Measurements from ENCODE around the gene MRPL43. TPM values are rescaled to one million over a fixed set of nuclear protein-coding genes. Genes with fewer than 3 reads are reported as not detected.
A peak's percentile ranks its signal among the peaks of the same experiment; 100 is the strongest.

Gene MRPL43
- total and polyA plus RNA-seq, 10 of the 15 experiments (the other 5 are each of a cell fraction or from before 2014, with no cell fraction given): 16.6 to 108 (median 65.1) TPM

DNA sequence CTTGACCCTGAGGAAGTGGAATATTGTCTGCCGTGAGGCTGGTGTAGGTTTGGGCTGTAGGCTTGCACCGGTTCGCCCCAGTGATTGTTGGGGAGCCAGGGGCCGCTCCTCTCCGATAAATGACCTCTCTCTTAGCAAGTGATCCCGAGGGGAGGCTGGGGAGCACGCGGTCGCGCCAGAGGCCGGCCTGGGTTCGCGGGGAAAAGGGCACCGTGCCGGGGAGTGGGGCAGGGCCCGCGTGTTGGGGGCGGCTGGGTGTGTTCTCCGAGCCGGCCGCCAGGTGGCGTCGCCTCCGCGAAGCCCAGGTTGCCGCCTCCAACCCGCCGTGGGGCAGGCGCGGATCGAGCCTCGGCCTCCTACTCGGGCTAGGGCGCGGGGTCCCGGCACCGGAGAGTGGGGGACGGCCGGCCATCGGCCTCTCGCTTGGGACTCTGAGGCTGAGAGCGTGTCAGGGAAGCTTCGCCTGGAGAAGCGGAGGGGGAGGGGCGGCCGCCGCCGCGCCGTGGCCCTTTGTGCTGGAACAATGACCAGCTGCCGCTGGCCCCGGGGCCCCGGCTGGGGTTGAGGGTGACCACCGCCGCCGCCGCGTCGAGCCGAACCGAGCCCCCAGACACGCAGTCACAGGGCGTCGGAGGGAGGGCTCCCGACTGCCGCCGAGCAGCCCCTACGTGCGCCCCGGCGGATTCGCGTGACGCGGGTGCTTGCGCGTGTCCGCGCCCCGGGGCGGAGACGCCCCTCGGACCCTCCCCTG is 11.9 kb upstream of the MRPL43 start (continued):
- TF ChIP-seq, protein P1, sequence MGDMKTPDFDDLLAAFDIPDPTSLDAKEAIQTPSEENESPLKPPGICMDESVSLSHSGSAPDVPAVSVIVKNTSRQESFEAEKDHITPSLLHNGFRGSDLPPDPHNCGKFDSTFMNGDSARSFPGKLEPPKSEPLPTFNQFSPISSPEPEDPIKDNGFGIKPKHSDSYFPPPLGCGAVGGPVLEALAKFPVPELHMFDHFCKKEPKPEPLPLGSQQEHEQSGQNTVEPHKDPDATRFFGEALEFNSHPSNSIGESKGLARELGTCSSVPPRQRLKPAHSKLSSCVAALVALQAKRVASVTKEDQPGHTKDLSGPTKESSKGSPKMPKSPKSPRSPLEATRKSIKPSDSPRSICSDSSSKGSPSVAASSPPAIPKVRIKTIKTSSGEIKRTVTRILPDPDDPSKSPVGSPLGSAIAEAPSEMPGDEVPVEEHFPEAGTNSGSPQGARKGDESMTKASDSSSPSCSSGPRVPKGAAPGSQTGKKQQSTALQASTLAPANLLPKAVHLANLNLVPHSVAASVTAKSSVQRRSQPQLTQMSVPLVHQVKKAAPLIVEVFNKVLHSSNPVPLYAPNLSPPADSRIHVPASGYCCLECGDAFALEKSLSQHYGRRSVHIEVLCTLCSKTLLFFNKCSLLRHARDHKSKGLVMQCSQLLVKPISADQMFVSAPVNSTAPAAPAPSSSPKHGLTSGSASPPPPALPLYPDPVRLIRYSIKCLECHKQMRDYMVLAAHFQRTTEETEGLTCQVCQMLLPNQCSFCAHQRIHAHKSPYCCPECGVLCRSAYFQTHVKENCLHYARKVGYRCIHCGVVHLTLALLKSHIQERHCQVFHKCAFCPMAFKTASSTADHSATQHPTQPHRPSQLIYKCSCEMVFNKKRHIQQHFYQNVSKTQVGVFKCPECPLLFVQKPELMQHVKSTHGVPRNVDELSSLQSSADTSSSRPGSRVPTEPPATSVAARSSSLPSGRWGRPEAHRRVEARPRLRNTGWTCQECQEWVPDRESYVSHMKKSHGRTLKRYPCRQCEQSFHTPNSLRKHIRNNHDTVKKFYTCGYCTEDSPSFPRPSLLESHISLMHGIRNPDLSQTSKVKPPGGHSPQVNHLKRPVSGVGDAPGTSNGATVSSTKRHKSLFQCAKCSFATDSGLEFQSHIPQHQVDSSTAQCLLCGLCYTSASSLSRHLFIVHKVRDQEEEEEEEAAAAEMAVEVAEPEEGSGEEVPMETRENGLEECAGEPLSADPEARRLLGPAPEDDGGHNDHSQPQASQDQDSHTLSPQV (IDR thresholded peaks at IDR 0.05): peak; percentile 70; the same call in 1 of the 2 replicates
- TF ChIP-seq, protein P2, sequence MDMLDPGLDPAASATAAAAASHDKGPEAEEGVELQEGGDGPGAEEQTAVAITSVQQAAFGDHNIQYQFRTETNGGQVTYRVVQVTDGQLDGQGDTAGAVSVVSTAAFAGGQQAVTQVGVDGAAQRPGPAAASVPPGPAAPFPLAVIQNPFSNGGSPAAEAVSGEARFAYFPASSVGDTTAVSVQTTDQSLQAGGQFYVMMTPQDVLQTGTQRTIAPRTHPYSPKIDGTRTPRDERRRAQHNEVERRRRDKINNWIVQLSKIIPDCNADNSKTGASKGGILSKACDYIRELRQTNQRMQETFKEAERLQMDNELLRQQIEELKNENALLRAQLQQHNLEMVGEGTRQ (IDR thresholded peaks at IDR 0.05; ENCODE audit: borderline replicate concordance, low read depth, low read length): no peak; the same call in 1 of the 2 replicates
- TF ChIP-seq KAT2A (conservative IDR thresholded peaks at IDR 0.05; ENCODE audit: control insufficient read depth, low read depth, low read length) (no peak), PAX8 (IDR thresholded peaks at IDR 0.05) (no peak), EP300 (IDR thresholded peaks at IDR 0.05; ENCODE audit: borderline replicate concordance in 1 of 2, control insufficient read depth in 1 of 2, low read depth in 2 of 2, low read length in 2 of 2) (no peak), POLR2A (IDR thresholded peaks at IDR 0.05; ENCODE audit: low read depth, low read length) (peak; percentile 77), MYB (IDR thresholded peaks at IDR 0.05; ENCODE audit: borderline replicate concordance, low read depth, low read length) (no peak), SREBF2 (IDR thresholded peaks at IDR 0.05; ENCODE audit: low read length) (no peak), RBBP5 (conservative IDR thresholded peaks at IDR 0.05) (no peak), SMAD1 (IDR thresholded peaks at IDR 0.05; ENCODE audit: low read depth, partially characterized antibody) (no peak), STAT1 (conservative IDR thresholded peaks at IDR 0.05) (no peak), BRCA1 (IDR thresholded peaks at IDR 0.05; ENCODE audit: low read depth, low read length) (no peak), WRNIP1 (IDR thresholded peaks at IDR 0.05; ENCODE audit: borderline replicate concordance, low read depth, low read length) (no peak), KDM1A (IDR thresholded peaks at IDR 0.05; ENCODE audit: borderline replicate concordance) (no peak), ZNF622 (IDR thresholded peaks at IDR 0.05) (no peak), BHLHE40 (IDR thresholded peaks at IDR 0.05; ENCODE audit: borderline replicate concordance in 1 of 2, low read depth in 2 of 2, low read length in 1 of 2) (peak in 1 of 2 experiments; percentile 67; a peak in 1 of 4 replicates)
- TF ChIP-seq, protein P3, sequence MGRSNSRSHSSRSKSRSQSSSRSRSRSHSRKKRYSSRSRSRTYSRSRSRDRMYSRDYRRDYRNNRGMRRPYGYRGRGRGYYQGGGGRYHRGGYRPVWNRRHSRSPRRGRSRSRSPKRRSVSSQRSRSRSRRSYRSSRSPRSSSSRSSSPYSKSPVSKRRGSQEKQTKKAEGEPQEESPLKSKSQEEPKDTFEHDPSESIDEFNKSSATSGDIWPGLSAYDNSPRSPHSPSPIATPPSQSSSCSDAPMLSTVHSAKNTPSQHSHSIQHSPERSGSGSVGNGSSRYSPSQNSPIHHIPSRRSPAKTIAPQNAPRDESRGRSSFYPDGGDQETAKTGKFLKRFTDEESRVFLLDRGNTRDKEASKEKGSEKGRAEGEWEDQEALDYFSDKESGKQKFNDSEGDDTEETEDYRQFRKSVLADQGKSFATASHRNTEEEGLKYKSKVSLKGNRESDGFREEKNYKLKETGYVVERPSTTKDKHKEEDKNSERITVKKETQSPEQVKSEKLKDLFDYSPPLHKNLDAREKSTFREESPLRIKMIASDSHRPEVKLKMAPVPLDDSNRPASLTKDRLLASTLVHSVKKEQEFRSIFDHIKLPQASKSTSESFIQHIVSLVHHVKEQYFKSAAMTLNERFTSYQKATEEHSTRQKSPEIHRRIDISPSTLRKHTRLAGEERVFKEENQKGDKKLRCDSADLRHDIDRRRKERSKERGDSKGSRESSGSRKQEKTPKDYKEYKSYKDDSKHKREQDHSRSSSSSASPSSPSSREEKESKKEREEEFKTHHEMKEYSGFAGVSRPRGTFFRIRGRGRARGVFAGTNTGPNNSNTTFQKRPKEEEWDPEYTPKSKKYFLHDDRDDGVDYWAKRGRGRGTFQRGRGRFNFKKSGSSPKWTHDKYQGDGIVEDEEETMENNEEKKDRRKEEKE (IDR thresholded peaks at IDR 0.05): no peak
- TF ChIP-seq, protein P4, sequence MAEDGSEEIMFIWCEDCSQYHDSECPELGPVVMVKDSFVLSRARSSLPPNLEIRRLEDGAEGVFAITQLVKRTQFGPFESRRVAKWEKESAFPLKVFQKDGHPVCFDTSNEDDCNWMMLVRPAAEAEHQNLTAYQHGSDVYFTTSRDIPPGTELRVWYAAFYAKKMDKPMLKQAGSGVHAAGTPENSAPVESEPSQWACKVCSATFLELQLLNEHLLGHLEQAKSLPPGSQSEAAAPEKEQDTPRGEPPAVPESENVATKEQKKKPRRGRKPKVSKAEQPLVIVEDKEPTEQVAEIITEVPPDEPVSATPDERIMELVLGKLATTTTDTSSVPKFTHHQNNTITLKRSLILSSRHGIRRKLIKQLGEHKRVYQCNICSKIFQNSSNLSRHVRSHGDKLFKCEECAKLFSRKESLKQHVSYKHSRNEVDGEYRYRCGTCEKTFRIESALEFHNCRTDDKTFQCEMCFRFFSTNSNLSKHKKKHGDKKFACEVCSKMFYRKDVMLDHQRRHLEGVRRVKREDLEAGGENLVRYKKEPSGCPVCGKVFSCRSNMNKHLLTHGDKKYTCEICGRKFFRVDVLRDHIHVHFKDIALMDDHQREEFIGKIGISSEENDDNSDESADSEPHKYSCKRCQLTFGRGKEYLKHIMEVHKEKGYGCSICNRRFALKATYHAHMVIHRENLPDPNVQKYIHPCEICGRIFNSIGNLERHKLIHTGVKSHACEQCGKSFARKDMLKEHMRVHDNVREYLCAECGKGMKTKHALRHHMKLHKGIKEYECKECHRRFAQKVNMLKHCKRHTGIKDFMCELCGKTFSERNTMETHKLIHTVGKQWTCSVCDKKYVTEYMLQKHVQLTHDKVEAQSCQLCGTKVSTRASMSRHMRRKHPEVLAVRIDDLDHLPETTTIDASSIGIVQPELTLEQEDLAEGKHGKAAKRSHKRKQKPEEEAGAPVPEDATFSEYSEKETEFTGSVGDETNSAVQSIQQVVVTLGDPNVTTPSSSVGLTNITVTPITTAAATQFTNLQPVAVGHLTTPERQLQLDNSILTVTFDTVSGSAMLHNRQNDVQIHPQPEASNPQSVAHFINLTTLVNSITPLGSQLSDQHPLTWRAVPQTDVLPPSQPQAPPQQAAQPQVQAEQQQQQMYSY (CRISPR knock-in tag; IDR thresholded peaks at IDR 0.05): no peak

Measured in GM12878 (cell line).